Osteocyte (in vitro differentiated cells): ENCODE results near the gene RASSF1. TPM values are rescaled to one million over a fixed set of nuclear protein-coding genes. Genes with fewer than 3 reads are reported as not detected.

Experiments used
- DNase-seq: peaks from one replicate; pipeline ENCODE4 v3.0.0; 2021; ENCODE audit warnings: mixed read lengths; ENCODE audit not compliant: unreplicated experiment; ENCODE audit errors: extremely low spot score
- H3K27ac Mint-ChIP-seq: one replicate; pipeline ENCODE4 v1.8.0; 2021; ENCODE audit warnings: mild to moderate bottlenecking, mixed read lengths; ENCODE audit not compliant: unreplicated experiment
- H3K27me3 Mint-ChIP-seq: one replicate; pipeline ENCODE4 v1.8.0; 2021; ENCODE audit warnings: mixed read lengths; ENCODE audit not compliant: unreplicated experiment
- H3K36me3 Mint-ChIP-seq: one replicate; pipeline ENCODE4 v1.8.0; 2021; ENCODE audit warnings: mixed read lengths; ENCODE audit not compliant: unreplicated experiment
- H3K4me1 Mint-ChIP-seq: one replicate; pipeline ENCODE4 v1.8.0; 2021; ENCODE audit warnings: mixed read lengths; ENCODE audit not compliant: unreplicated experiment
- H3K4me3 Mint-ChIP-seq: one replicate; pipeline ENCODE4 v1.8.0; 2021; ENCODE audit warnings: mild to moderate bottlenecking, moderate library complexity, mixed read lengths; ENCODE audit not compliant: unreplicated experiment
- H3K9me3 Mint-ChIP-seq: one replicate; pipeline ENCODE4 v1.8.0; 2021; ENCODE audit warnings: mixed read lengths; ENCODE audit not compliant: unreplicated experiment
- CTCF ChIP-seq: fragments of 200-600 bp; sonication (generic); IDR thresholded peaks from 2 replicates; pipeline ENCODE4 v1.5.0; 2021; ENCODE audit warnings: antibody characterized with exemption, mild to moderate bottlenecking, moderate library complexity
- long read RNA-seq: library from polyadenylated mRNA; unstranded; transcript quantifications from one replicate; pipeline ENCODE4 v2.0.0, GENCODE V29; 2021
- total RNA-seq: library from RNA; stranded (reverse); gene quantifications from 2 replicates; pipeline ENCODE4 v1.2.1, GENCODE V29; 2021

The RASSF1 gene
- total RNA-seq, result 12.8 and 13.7 TPM in 2 replicates
- long read RNA-seq, transcript RASSF1-201 (5 exons, 1,757 nt), result major isoform, 58 of 64 reads
- long read RNA-seq, partial matches to known transcripts, result 1 of 64 reads
- long read RNA-seq, other reads (novel, unspliced or antisense), result 3 of 64 reads

- DNase-seq, result no peak
- no peak for TF ChIP-seq CTCF
- H3K4me3 Mint-ChIP-seq, result peak within 1 kb of the TSS; percentile 87
- peaks cover 35% of the 10 kb centered on the region for H3K4me1 Mint-ChIP-seq
- H3K27ac Mint-ChIP-seq, result peak within 1 kb of the TSS; percentile 73
- no peaks in the 10 kb centered on the region for H3K27me3 Mint-ChIP-seq
- H3K36me3 Mint-ChIP-seq, result no peaks in the 10 kb centered on the region
- H3K9me3 Mint-ChIP-seq, result no peaks in the 10 kb centered on the region
These were observed at the start of gene RASSF1 for GRCh38 chr3:50340448-50341329. Gene RASSF1, minus strand, starts transcription at chr3:50340836. Its CDS starts 31 bp downstream, at chr3:50340805.

- no peaks in the 10 kb centered on the region for H3K4me1 Mint-ChIP-seq
- DNase-seq, result no peak
- no peak overlapping the region for H3K4me3 Mint-ChIP-seq
- no peak overlapping the region for H3K27ac Mint-ChIP-seq
- TF ChIP-seq CTCF, result no peak
- no peaks in the 10 kb centered on the region for H3K9me3 Mint-ChIP-seq
- H3K27me3 Mint-ChIP-seq, result no peaks in the 10 kb centered on the region
- H3K36me3 Mint-ChIP-seq, result no peaks in the 10 kb centered on the region
These were observed 48.8 kb upstream of the RASSF1 start for GRCh38 chr3:50389414-50389767.

GRCh38 chr3:50388720-50389413 lies 48.2 kb upstream of the RASSF1 start:
- no peaks in the 10 kb centered on the region for H3K9me3 Mint-ChIP-seq
- DNase-seq, result no peak
- no peak overlapping the region for H3K27ac Mint-ChIP-seq
- TF ChIP-seq CTCF, result no peak
- no peaks in the 10 kb centered on the region for H3K4me1 Mint-ChIP-seq
- no peaks in the 10 kb centered on the region for H3K36me3 Mint-ChIP-seq
- no peak overlapping the region for H3K4me3 Mint-ChIP-seq
- peaks cover 2% of the 10 kb centered on the region for H3K27me3 Mint-ChIP-seq

- Mint-ChIP-seq H3K4me1 (no peaks in the 10 kb centered on the region), H3K4me3 (no peak overlapping the region), H3K36me3 (no peaks in the 10 kb centered on the region), H3K27ac (no peak overlapping the region), H3K9me3 (no peaks in the 10 kb centered on the region), H3K27me3 (peaks cover 2% of the 10 kb centered on the region)
- no peak for DNase-seq
- TF ChIP-seq CTCF, result peak; percentile 50
These were observed 47.5 kb upstream of the RASSF1 start for GRCh38 chr3:50388016-50388719.
